Testis (tissue), 3 donors: ENCODE measurements around the gene SCAPER. TPM values are rescaled to one million over a fixed set of nuclear protein-coding genes. Genes with fewer than 3 reads are reported as not detected.

Source experiments
- DNase-seq: peaks from one replicate; pipeline ENCODE4 v3.0.0-alpha.2; 2019
- H3K27ac ChIP-seq, 2 donors: fragments of 200-600 bp; sonication (generic); one replicate each; pipeline ENCODE4 v1.5.1; 2019
- H3K27me3 ChIP-seq: fragments of 200-600 bp; sonication (generic); one replicate; pipeline ENCODE4 v1.5.1; 2019
- H3K36me3 ChIP-seq: fragments of 200-600 bp; sonication (generic); one replicate; pipeline ENCODE4 v1.5.1; 2017; ENCODE audit warnings: low read depth; ENCODE audit errors: missing control alignments
- H3K4me1 ChIP-seq: fragments of 200-600 bp; sonication (generic); one replicate; pipeline ENCODE4 v1.5.1; 2019
- H3K4me3 ChIP-seq, 2 donors: fragments of 200-600 bp; sonication (generic); one replicate each; pipeline ENCODE4 v1.5.1; 2017 to 2019
- H3K9me3 ChIP-seq: fragments of 200-600 bp; sonication (generic); one replicate; pipeline ENCODE4 v1.5.1; 2017
- POLR2A ChIP-seq: fragments of 450-650 bp; IDR thresholded peaks from one replicate; pipeline ENCODE4 v1.6.1; 2017; ENCODE audit warnings: antibody characterized with exemption, mild to moderate bottlenecking, moderate library complexity
- WGBS, 2 donors: methylation state at CpG; one replicate each; pipeline ENCODE4 v1.1.5; 2018; 5-methylcytosine and 5-hydroxymethylcytosine counted together
- intact Hi-C: fragments of 100-400 bp; cut with DNase I; formaldehyde crosslinking; loops from one replicate; pipeline ENCODE4 v1.15.1; 2023; ENCODE audit warnings: low total_unique reads
- polyA plus RNA-seq: library from polyadenylated mRNA; stranded (reverse); fragments of 350-450 nt; fragmentation: Illumina TruSeq; extraction: RNeasy Lipid Tissue Mini Kit (QIAGEN cat#74804); gene quantifications from one replicate; pipeline ENCODE4 v1.2.3, GENCODE V29; 2014; ENCODE audit warnings: low read depth, low replicate concordance; ENCODE audit not compliant: insufficient read depth
- total RNA-seq, 2 donors: library from RNA; depleted of rRNA; stranded (reverse); fragments of >200 nt; gene quantifications; one replicate each; pipeline ENCODE4 v1.2.3, GENCODE V29; 2016
- TF ChIP-seq, protein P1 (sequence below), 3 experiments: fragments of 450-650 bp in 2 of 3; fragments of 200-600 bp in 1 of 3; sonication (generic) in 1 of 3; IDR thresholded peaks; one replicate each; pipeline ENCODE4 v1.5.1; 2016 to 2019; ENCODE audit warnings: antibody characterized with exemption in 3 of 3, mild to moderate bottlenecking in 2 of 3, moderate library complexity in 1 of 3

The SCAPER gene
- total and polyA plus RNA-seq, 3 donors from 2014 or later, result 43.7 to 60.7 (median 54.8) TPM

DNA sequence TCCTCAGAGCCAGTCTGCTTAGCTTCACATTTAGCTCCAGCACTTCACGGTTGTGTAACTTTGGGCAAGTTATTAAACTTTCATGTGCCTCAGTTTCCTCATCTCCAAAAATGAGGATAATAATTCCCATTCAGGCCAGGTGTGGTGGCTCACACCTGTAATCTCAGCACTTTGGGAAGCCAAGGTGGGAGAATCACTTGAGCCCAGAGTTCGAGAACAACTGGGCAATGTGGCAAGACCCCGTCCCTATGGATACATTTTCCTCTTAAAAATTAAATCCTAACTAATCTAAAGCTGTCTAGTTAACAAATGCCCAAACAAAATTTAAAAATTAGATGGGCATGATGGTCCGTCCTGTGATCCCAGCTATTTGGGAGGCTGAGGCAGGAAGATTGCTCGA lies 33.6 kb upstream of the SCAPER start:
- DNase-seq, result no peak
- intact Hi-C loops, result no loop called here
- Histone ChIP-seq H3K27me3 (no peaks in the 10 kb centered on the region), H3K27ac (no peak overlapping the region), H3K36me3 (no peaks in the 10 kb centered on the region), H3K9me3 (no peaks in the 10 kb centered on the region), H3K4me3 (no peak overlapping the region), H3K4me1 (no peaks in the 10 kb centered on the region)
- WGBS, 2 donors, result 89 to 98% methylated on average over 5 of the region's 5 CpGs
- no peak for TF ChIP-seq POLR2A

DNA sequence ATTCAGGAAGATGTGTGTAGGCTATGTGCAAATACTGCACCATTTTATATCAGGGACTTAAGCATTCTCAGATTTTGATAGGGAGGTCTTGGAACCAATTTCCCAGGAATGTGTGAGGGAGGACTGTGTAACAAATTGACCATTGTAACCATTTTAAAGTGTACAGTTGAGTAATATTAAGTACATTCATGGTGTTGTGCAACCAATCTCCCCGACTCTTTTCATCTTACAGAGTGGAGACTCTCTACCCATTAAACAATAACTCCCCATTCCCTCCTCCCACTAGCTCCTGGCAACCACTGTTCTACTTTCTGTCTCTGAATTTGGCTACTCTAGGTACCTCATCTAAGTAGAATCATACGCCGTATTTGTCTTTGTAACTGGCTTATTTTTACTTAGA lies 31.5 kb upstream of the SCAPER start:
- no peak for DNase-seq
- H3K27ac ChIP-seq, result no peak overlapping the region

DNA sequence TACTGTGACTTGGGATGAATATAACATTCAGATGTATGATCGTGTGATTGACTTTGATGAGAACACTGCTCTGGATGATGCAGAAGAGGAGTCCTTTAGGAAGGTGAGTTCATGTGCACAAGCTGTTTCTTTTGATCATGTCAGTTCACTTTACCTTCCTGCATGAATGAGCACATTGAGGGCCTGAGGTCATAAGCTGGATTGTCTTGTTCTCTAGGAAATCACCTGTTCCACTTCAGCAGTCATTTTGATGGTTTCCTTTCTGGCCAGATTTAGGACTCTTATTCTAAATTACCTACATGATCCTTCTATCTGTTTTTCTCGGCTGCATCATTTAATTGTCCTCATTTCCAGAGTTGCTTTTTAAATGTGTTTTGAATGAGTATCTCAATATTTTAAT lies 30.5 kb upstream of the SCAPER start:
- Histone ChIP-seq H3K9me3 (no peaks in the 10 kb centered on the region), H3K27ac (no peak overlapping the region), H3K4me3 (no peak overlapping the region), H3K27me3 (no peaks in the 10 kb centered on the region), H3K4me1 (peaks cover 4% of the 10 kb centered on the region), H3K36me3 (no peaks in the 10 kb centered on the region)
- intact Hi-C loops, result no loop called here
- 93 to 96% methylated on average over 2 of the region's 2 CpGs for WGBS, 2 donors
- DNase-seq, result no peak
- TF ChIP-seq POLR2A, result no peak
- TF ChIP-seq, protein P1, sequence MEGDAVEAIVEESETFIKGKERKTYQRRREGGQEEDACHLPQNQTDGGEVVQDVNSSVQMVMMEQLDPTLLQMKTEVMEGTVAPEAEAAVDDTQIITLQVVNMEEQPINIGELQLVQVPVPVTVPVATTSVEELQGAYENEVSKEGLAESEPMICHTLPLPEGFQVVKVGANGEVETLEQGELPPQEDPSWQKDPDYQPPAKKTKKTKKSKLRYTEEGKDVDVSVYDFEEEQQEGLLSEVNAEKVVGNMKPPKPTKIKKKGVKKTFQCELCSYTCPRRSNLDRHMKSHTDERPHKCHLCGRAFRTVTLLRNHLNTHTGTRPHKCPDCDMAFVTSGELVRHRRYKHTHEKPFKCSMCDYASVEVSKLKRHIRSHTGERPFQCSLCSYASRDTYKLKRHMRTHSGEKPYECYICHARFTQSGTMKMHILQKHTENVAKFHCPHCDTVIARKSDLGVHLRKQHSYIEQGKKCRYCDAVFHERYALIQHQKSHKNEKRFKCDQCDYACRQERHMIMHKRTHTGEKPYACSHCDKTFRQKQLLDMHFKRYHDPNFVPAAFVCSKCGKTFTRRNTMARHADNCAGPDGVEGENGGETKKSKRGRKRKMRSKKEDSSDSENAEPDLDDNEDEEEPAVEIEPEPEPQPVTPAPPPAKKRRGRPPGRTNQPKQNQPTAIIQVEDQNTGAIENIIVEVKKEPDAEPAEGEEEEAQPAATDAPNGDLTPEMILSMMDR (IDR thresholded peaks at IDR 0.05), result no peak

More for the DNA sequence above, 31.5 kb upstream of the SCAPER start:
- WGBS, 2 donors, result 85 to 87% methylated on average over 3 of the region's 3 CpGs
- Histone ChIP-seq H3K27me3 (no peaks in the 10 kb centered on the region), H3K36me3 (no peaks in the 10 kb centered on the region), H3K9me3 (no peaks in the 10 kb centered on the region), H3K4me3 (no peak overlapping the region), H3K4me1 (peaks cover 4% of the 10 kb centered on the region)
- no peak for TF ChIP-seq POLR2A
- TF ChIP-seq, protein P1 (IDR thresholded peaks at IDR 0.05), result no peak
- intact Hi-C loops, result no loop called here

DNA sequence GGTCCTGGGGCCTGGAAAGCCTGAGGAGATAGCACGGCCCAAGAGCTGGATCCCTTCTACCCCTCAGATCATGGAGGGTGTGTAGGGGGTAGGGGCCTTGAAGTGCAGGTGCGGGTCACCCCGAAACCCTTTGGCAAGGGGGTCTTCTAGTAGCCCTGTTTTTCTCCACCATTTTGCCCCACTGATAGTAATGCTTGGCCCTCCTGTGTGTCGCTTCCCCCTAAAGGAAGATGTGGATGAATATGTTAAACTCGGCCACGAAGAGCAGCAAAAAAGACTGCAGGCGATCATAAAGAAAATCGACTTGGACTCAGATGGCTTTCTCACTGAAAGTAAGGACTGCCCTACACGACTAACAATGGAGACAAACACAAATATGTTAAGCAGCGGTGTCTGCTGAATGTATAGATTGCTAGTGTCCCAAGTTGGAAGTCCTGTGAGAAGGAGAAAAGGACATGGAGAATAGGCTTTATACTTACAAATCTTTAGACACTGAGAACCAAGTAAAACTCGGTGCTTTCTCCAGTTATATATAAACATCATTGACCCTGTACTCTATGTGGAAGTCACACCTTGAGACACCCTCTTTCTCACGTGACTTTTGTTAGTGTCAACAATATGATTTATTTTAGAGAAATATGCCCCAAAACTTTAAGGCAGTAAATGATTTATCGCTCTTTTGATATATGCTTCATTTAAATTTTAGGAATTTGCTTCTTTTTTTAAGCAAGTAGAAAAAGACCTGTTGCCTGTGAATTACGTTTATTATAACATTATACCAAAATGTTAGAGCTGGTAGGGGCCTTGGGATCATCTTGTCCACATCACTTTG lies 27.2 kb upstream of the SCAPER start:
- Histone ChIP-seq H3K9me3 (no peaks in the 10 kb centered on the region), H3K27me3 (no peaks in the 10 kb centered on the region), H3K36me3 (no peaks in the 10 kb centered on the region), H3K4me3 (peak overlapping the region; percentile 60 to 78), H3K27ac (peak overlapping the region in 1 of 2 donors; percentile 82), H3K4me1 (peaks cover 4% of the 10 kb centered on the region)
- TF ChIP-seq, protein P1 (IDR thresholded peaks at IDR 0.05), result no peak
- no peak for TF ChIP-seq POLR2A
- no peak for DNase-seq
- intact Hi-C loops, result no loop called here
- WGBS, 2 donors, result 15 to 21% methylated on average over 13 to 14 of the region's 14 CpGs

DNA sequence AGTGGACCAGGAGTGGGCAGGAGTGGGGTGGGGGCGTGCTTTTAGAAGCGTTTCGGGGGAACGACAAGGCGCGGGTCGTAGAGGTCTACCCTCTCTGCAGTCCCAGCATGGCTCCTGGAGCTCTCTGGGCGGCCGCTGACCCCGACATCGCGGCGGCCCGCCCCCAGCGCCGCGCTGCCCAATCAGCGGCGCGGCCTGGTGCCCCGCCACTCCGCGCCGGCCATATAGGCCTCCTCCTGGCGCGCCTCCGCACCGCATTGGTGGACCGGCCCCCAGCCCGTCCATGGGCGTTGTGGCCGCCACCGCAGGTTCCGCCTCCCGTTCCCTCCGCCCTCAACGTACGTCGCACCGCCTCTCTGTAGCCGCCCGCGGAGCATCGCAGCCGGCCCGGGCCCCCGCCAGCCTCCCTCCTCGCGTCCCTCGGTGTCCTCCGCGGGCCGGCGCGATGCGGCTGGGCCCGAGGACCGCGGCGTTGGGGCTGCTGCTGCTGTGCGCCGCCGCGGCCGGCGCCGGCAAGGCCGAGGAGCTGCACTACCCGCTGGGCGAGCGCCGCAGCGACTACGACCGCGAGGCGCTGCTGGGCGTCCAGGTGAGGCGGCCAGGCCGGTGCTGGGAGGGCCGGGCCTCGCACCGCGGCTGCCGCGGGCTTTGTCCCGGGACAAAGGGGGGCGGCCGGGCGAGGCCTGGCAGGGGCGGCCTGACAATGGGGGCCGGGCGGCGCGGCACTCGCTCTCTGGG lies 26.4 kb upstream of the SCAPER start, which contains the start of gene RCN2:
Gene RCN2 (plus strand): TSS at position 353 of the 738 bp plus-strand sequence. CDS start 93 bp downstream, at position 446.
- Histone ChIP-seq H3K4me3 (peak within 1 kb of the TSS; percentile 60 to 78), H3K27ac (peak within 1 kb of the TSS; percentile 66 to 82), H3K27me3 (no peaks in the 10 kb centered on the region), H3K9me3 (no peaks in the 10 kb centered on the region), H3K4me1 (peaks cover 4% of the 10 kb centered on the region), H3K36me3 (no peaks in the 10 kb centered on the region)
- intact Hi-C loops, result no loop called here
- DNase-seq, result peak; percentile 96
- 0 to 1% methylated on average over 11 to 46 of the region's 96 CpGs for WGBS, 2 donors
- TF ChIP-seq POLR2A, result peak; percentile 77
- TF ChIP-seq, protein P1 (IDR thresholded peaks at IDR 0.05), result peak in 1 of 3 experiments; percentile 6
